ENCODE measurements around the gene MUC22.
"Not testable (repeated sequence)": the region's sequence is repeated elsewhere in the genome, so short reads cannot be mapped to it uniquely, and the experiment has no call there.

MUC22 gene

DNA sequence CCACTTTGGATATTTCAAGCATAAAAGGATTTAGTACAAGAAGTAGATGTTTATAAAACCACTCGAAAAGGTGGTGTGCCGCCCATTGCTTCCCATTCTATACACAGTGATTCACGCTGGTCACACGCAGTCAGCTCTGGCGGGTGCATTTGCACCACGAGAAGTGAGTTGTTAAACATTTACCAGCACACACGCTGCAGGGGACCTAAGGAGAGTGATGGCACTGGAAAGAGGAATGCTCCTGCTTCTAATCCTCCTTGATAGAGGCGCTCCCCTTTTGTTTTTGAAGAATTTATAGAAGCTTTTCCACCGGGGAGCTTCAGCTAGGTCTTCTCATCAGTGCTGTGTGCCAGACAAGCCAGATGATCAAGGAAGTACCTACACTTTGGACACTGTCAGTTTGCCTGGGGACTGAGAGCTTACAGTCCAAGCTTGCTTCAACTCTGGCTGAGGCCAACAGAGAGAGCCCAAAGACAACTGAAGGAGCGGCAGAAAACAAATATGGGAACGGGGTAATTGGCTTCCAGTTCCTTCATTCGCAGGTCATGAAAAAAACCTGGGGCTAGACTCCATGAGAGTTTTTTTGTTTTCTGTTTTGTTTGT lies 31.2 kb downstream of the MUC22 start:
- DNase-seq, result no peak

DNA sequence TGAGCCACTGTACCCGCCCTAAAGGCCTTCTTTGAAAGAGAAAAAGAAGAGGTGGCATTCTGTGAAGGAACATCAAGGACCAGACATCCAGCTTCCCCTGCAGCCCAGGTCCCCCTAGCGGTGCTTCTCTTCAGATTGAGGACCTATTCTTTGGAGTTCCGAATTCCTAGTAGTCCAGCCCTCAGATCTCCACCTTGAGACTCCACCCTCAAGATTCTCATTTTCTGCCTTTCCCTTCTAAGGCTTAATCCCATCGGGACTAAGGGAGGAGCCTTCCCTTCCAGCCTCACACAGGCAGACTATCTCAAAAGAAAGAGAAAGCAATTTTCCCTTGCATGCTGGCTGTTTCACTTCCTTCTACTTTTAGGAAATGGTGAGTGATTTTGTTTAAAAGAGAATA lies 32.5 kb downstream of the MUC22 start:
- peak; percentile 3 for DNase-seq

DNA sequence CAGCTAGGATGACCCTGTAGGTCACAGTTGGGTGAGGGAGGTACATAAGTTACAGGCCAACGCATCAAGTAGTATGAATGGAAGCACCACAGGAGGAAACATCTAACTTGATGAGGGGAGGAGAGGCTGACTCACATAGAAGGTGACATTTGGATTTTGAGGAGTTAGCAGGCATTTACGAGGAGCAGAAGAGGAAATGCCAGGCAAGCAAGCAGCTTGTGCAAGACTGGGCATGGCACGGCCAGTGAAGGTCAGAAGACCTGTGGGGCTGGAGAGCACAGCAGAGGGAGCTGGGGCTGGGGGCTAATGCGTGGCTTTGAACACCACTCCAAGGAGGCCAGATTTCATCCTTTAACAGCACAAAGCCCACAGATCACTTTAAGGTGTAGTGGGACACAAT lies 37.8 kb downstream of the MUC22 start:
- DNase-seq, result no peak

DNA sequence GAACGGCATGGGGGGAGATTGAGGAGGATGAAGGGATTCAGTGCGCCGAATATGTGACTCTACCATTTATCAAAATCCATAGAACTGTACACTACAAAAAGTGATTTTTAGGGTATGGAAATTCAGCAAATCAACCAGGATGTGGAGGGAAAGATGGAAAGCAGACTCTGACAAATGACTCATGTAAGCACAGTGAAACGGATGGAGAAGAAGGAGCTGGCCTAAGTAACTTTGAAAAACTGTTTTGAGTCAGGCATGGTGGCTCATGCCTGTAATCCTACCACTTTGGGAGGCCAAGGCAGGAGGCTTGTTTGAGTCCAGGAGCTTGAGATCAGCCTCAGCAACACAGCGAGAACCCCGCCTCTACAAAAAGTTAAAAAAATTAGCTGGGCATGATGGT lies 39.2 kb downstream of the MUC22 start:
- no peak for DNase-seq

DNA sequence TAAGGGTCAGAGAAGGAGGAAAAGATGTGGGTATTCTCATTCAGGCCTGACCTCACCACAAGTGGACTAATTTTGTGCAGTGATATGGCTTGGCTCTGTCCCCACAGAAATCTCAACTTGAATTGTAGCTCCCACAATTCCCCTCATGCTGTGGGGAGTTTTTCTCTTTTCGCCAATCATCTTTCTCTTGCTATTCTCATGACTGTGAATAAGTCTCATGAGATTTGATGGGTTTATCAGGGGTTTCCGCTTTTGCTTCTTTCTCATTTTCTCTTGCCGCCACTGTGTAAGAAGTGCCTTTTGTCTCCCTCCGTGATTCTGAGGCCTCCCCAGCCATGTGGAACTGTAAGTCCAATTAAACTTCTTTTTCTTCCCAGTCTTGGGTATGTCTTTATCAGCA lies 42.9 kb downstream of the MUC22 start:
- not testable (repeated sequence) for DNase-seq

DNA sequence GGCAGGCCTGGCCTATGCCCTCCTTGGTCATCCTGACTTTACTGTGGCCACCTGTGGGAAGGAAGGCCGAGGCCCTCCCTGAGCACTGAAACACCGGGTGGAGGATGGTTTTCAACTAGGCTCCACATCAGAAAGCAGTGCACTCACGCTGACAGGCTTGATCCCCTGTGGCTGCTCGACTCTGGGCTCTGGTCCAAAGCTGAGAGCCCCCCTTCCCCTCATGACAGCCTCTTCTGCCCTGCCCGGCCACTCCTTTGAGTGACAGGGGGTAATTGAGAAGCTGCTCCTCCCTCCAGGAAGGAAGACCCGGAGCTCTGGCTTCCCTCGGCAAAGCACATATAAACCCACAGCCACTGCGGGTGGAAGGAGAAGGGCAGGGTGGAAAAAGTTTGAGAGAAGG lies 43.6 kb downstream of the MUC22 start:
- no peak for DNase-seq

DNA sequence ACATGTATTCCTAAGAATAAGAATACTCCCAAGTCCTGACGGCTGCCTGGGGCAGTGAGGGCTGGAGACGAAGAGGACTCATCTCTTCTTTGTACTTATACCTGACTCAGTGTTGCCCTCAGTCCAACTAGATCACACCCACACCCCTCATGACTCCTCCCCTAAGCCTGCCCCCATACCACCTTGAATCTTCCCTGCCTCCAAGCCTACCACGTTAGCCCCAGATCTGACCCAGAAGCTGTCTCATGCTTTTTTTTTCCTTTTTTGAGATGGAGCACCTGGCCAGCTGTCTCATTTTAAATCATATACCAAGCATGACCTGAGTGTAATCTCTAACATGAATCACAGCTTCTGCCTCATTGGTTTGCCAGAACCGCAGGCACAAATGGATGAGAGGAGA lies 45.2 kb downstream of the MUC22 start:
- no peak for DNase-seq

DNA sequence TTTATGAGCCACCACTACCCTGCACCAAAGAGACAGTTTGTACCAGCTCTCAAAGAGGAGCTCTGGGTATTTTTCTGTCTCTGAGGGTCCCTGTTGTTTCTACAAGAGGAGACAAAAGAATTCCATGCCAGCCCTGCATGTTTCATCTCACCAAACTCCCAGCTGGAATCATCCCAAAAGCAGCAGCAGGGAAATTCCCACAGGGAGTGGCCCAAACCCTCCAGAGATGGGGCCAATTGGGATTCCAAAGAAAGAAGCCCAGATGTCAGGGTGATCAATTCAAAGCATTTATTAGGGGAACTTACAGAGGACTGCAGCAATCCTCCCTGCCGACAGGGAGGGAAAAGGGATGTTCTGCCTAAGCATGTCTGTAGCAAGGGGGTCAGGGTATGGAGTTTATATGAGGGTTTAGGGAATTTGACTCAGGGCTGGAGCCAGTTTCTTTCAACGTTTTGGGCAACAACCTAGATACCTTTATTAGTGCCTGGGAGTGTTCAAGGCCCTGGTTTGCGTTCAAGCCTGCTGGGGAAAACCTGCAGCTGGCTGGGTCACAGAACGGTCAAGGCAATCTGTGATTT lies 47.2 kb downstream of the MUC22 start:
- no peak for DNase-seq

DNA sequence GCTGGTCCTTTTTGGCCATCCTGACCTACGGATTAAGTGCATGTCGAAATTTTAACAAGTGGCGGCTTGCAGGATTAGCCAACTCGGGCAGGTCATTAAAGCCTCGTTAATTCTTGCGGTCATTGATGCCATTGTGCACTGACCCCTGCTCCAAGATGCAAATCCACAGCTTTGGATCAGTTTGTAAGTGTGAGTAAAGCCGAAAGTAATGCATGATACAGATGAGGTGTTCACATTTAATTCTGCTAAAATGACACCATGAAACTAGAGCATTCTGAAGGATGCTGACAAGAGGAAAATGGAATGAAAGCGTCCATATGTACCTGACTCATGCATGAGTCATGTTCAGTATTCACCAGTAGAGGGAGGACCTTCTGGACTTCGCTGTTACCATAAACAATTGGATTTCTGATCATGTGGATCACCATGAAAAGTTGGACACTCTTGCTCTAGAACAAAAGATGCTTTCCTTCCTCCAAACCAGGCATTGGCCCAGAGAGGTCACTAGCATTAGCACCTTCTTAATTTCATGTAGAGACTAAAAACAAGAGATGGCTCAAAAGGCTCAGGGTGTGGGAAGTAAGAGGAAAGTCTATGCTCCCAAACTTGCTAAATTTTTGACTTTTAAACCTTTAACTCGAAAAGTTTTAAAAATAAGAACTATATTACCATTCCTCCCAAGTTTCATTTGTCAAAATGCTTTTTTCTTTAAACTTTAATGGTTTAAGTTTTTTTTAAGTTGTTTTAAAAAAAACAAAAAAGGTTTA lies 48.0 kb downstream of the MUC22 start:
- DNase-seq, result peak; percentile 1

DNA sequence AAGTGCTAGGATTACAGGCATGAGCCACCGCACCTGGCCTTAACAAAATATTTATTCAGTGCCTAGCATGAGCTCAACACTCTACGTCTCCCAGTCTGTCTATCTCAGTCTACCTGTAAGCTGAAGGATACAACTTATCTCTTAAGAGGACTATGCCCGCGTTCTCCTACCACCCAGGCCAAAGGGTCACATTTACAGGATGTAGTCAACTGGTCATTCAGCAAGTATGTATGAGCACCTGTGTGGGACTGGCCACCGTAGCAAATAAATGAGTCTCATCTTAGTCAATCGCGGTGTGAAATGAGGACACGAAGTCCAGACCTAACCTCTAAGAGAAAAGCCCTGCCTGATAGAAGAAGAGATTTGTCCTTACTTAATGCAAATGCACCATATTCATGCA lies 49.9 kb downstream of the MUC22 start:
- no peak for DNase-seq

DNA sequence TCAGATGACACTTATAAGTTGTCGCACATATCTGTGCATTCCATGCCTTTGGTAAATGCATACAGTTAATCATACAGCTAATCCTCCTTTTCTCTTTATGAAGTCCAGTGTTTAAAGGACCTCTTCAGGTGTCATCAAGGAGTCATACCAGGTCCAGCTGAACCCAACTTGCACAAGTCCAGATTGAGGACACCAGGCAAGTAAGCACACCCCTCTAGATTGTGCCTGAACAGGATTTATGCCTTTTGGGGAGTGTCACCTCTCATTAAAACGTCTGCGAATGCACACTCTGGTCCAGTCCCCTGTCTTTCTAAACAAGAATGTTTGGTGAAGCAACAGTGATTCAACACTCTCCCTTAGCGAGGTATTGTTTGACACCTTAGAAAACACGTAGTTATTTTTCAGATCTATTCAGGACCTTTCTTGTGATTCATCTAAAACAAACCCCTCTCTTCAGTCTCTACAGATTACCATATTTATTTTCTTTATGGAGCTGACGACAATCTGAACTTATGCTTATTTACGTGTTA lies 53.7 kb downstream of the MUC22 start:
- no peak for DNase-seq

DNA sequence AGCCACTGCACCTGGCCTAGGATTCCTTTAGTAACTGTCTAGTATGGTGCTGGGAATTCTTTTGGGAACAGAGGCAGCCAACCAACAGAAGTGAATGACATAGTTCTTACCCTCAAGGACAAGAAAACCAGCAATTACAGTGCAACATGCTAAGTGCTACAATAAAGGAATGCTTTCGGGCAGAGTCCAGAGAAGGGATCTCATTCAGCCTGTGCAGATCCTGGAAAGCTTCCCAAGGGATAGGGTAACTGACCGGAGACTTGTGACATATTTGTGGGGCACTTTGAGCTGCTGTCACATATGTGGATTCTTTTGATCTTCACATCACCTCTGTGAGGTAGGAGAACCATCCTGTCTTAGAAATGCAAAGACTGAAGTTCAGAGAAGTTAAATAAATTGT lies 55.3 kb downstream of the MUC22 start:
- no peak for DNase-seq

DNA sequence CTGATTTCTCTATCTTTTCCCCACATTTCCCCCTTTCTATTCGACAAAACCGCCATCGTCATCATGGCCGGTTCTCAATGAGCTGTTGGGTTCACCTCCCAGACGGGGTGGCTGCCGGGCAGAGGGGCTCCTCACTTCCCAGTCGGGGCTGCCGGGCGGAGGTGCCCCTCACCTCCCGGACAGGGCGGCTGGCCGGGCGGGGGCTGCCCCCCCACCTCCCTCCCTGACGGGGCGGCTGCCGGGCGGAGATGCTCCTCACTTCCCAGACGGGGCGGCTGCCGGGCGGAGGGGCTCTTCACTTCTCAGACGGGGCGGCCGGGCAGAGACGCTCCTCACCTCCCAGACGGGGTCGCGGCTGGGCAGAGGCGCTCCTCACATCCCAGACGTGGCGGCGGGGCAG lies 56.8 kb downstream of the MUC22 start:
- not testable (repeated sequence) for DNase-seq

DNA sequence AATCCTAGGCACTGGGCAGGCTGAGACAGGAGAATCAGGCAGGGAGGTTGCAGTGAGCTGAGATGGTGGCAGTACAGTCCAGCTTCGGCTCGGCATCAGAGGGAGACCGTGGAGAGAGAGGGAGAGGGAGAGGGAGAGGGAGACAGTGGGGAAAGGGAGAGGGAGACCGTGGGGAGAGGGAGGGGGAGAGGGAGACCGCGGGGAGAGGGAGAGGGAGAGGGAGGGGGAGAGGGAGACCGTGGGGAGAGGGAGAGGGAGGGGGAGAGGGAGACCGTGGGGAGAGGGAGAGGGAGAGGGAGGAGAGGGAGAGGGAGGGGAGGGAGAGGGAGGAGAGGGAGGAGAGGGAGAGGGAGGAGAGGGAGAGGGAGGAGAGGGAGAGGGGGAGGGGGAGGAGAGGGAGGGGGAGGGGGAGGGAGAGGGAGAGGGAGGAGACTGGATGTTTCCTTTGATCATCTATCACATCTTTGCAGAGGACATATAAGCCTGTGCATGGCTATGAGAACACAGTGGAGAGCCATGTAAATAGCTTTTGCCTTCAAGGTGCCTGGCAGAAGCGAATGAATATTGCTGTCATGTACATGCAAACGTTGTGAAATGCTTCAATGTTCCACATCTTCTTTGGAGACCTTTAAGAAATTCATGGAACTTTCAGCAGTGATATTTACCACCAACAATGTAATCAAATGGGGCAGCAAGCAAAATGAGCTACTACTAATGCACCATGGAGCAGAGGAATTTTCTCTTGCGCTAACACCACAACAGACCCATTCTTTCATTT lies 57.8 kb downstream of the MUC22 start:
- DNase-seq, result not testable (repeated sequence)

DNA sequence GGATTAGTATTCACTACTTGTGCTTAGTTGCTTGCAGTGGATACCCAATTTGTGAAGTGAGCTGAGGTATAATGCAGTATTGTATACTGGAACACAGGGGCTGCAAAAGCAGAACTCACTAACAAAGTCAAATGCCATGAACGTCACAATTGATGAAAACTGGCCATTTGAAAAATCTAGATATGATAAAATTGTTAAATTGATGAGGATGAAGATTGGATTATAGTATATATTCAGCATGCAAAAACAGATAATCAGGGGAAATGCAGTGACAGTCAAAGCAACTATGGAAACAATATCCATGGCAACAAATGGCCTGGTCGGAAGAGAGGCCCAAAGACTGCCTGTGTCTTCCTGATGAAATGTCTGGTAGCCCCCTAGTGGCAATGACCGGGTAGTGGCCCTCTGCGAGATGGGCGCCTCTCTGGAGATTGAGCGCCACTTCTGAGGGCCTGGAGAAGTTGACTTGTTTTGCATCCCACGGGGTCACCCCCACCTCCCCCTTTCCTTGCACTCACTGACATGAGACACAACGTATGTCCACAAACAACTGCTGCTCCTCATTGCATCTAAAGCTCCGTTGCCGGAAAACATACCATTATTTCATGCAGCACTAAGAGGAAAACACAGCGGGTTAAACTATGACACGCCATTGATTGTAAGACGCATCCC lies 58.5 kb downstream of the MUC22 start:
- DNase-seq, result peak; percentile 76

DNA sequence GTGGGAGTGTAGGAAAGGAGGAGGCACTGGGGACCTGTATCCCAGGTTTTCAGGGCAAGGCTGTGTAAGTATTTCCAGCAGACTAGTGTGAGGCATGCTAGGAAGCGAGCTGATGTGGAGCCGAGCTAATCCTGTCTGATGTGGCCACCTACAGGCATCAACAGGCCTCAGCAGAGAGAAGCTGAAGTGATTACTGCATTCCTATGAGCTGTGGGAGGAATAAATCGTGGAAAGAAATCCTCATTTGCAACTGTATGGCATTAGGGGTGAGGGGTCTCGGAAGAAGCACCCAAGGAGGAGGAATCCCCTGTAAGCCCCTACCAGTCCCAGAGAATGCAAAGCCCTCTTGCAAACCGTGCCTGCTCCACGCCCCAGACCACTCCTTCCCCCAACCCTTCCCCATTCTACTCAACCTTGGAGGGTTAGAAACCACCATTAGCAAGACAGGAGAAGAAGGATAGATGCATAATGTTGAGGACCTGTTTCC lies 60.5 kb downstream of the MUC22 start:
- DNase-seq, result no peak

DNA sequence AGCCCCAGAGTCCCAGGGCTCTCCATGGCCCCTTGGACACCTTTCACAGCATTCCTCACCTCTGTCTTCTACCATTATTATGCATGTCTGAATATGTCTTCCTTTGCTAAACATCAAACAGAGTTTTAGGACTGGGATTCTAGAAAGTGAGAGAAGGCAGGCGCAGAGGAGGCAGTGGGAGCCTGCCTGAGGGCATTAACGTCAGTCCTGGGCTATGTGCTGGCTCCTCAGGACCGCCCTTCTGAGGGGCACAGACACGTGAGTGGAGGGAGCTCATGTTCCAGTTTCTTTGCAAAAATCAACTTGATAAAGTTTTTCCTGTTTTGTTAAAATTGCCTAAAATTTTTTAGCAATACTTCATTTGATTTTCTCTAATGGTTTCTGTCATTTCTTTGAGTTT lies 64.1 kb downstream of the MUC22 start:
- no peak for DNase-seq

DNA sequence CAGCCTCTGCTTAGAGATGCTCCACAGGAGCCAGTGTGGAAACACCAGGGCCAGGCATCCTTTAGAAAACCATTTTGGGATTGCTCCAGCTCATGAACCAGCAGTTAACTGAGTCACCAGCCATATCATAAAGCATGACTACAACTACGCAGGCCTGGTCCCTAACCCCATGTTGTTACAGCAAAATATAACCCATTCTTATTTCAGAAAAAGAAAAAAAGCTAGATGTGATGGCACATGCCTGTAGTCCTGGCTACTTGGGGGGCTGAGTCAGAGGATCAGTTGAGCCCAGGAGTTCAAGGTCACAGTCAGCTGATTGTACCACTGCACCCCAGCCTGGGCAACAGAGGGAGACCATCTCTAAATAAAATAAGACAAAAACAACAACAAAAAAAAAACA lies 65.3 kb downstream of the MUC22 start:
- no peak for DNase-seq

DNA sequence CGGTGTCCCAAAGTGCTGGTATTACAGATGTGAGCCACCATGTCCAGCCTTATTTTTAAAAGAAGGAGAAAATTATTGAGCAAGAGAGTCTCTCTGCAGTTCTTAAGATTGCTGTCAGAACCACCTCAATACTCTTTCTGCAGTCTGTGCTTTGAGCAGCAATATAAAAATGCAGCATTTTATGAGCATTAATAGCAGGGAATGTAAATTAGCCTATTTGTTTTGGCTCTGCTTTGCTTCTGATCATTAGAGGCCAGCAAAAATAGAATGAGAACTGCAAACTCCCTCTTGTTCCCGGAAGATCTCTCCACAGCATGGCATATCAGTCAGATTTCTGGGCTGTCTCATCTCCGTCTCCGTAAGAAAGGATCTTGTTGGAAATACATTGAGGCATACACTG lies 66.3 kb downstream of the MUC22 start:
- no peak for DNase-seq

DNA sequence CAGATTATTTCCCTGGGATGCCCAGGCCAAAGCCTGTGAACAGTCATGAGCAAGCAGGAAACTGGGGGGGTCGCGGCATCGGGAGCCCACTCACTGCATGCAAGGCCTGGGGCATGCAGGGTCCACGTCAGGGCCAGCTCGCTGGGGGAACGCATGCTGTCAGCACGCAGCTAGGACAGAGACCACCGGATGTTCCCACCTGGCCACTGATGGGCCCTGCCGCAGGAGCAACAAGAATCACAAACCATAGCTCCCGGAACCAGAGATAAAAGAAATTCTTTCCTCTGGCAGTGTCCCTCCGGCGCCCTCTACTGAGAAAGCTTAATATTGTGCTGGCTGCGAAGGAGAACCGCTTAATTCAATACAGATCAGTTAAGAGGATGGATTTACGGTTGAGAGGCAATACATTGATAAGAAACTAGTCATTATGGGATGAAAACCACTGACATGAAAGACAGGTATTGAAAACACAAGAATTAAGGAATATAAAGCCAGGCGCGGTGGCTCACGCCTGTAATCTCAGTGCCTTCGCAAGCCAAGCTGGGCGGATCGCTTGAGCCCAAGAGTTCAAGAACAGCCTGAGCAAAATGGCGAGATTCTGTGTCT lies 69.5 kb downstream of the MUC22 start:
- peak; percentile 70 for DNase-seq

DNA sequence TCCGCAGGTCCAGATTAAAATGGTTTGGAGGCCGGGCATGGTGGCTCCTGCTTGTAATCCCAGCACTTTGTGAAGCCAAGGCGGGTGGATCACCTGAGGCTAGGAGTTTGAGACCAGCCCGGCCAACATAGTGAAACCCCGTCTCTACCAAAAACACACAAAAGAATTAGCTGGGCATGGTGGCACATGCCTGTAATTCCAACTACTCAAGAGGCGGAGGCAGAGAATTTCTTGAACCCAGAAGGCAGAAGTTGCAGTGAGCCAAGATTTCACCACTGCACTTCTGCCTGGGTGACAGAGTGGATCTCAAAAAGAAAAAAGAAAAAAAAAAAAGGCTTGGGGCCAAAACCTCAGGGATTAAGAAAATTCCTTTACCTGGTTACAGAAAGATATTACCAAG lies 71.6 kb downstream of the MUC22 start:
- DNase-seq, result no peak

DNA sequence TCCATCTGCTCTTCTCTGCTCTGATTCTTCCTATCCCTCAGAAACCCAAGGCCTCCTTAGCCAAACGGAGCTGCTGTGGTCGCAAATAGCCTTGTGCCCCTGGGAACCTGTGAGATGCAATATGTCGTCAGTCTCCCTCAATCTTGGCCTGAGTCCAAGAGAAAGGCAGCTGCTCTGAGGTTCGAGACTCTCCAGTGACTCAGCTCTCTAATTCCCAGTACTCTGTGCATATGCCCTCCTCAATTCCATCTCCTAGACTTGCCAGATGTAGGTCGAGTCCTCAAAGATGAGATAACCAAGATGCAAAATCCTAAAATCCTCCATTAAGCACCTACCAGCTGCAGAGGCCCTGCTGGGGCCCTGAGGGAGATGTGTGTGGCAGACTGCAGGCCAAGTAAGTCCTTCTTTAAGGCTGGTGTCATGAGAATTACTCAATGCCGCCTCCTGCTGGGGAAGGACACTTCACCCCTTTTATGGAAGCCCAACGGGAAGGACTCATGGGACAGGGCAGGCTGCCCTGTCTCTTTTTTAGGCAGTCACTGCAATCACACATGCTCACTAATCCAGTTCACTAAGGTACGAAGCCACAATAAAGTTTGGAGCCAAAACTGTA lies 73.6 kb downstream of the MUC22 start:
- no peak for DNase-seq

All from NCI-H510A treated with DMSO at 0.1 percent for 48 hours (cell line).